GM23338 (cell line): ENCODE results near the gene VENTX. TPM values are rescaled to one million over a fixed set of nuclear protein-coding genes. Genes with fewer than 3 reads are reported as not detected.

Experiments used
- ATAC-seq: fragments of 200-7000 bp; cut with Tn5 transposase; 3 replicates; pipeline ENCODE4 v1.9.1; 2020
- DNase-seq: peaks from one replicate; pipeline ENCODE4 v3.0.0-alpha.2; 2015; ENCODE audit warnings: low spot score
- H2AFZ ChIP-seq: fragments of 200-600 bp; sonication (generic); 2 replicates; pipeline ENCODE4 v1.8.0; 2016; ENCODE audit warnings: antibody characterized with exemption, mild to moderate bottlenecking, moderate library complexity
- H3F3A ChIP-seq: fragments of 200-600 bp; sonication (generic); replicated peaks from 2 replicates; pipeline ENCODE4 v1.8.0; 2017; ENCODE audit warnings: antibody characterized with exemption, mixed run types, low read depth
- H3K27ac ChIP-seq: fragments of 200-600 bp; sonication (generic); 2 replicates; pipeline ENCODE4 v1.6.1; 2016; ENCODE audit warnings: low read depth
- H3K27me3 ChIP-seq: fragments of 200-600 bp; sonication (generic); 2 replicates; pipeline ENCODE4 v1.8.0; 2016; ENCODE audit warnings: mild to moderate bottlenecking, mixed run types, moderate library complexity; ENCODE audit not compliant: insufficient read depth
- H3K36me3 ChIP-seq: fragments of 200-600 bp; sonication (generic); 2 replicates; pipeline ENCODE4 v1.8.0; 2016; ENCODE audit warnings: mild to moderate bottlenecking; ENCODE audit not compliant: insufficient read depth
- H3K4me1 ChIP-seq: fragments of 200-600 bp; sonication (generic); 2 replicates; pipeline ENCODE4 v1.8.0; 2016; ENCODE audit warnings: mild to moderate bottlenecking, moderate library complexity; ENCODE audit not compliant: insufficient read depth
- H3K4me2 ChIP-seq: fragments of 200-600 bp; sonication (generic); 2 replicates; pipeline ENCODE4 v1.7.1; 2017; ENCODE audit warnings: mixed run types
- H3K4me3 ChIP-seq: fragments of 200-600 bp; sonication (generic); 2 replicates; pipeline ENCODE4 v1.6.1; 2016; ENCODE audit warnings: mixed run types
- H3K79me2 ChIP-seq: fragments of 200-600 bp; sonication (generic); replicated peaks from 2 replicates; pipeline ENCODE4 v1.8.0; 2017; ENCODE audit warnings: mild to moderate bottlenecking; ENCODE audit not compliant: insufficient read depth
- H3K9me2 ChIP-seq: fragments of 200-600 bp; sonication (generic); 2 replicates; pipeline ENCODE4 v1.8.0; 2017; ENCODE audit not compliant: insufficient read depth
- H4K20me1 ChIP-seq: fragments of 200-600 bp; sonication (generic); replicated peaks from 2 replicates; pipeline ENCODE4 v1.8.0; 2017; ENCODE audit warnings: mild to moderate bottlenecking; ENCODE audit not compliant: insufficient read depth
- H3K27ac Mint-ChIP-seq: 2 replicates; pipeline ENCODE4 v1.8.0; 2020; ENCODE audit warnings: inconsistent platforms, mild to moderate bottlenecking, moderate library complexity, mixed read lengths
- H3K27me3 Mint-ChIP-seq: 3 replicates; pipeline ENCODE4 v1.8.0; 2022; ENCODE audit warnings: low read depth, mild to moderate bottlenecking, moderate library complexity, mixed read lengths, inconsistent platforms; ENCODE audit not compliant: insufficient read depth, poor library complexity
- H3K36me3 Mint-ChIP-seq: 3 replicates; pipeline ENCODE4 v1.8.0; 2021; ENCODE audit warnings: low read depth, mild to moderate bottlenecking, inconsistent platforms, moderate library complexity, mixed read lengths
- H3K4me1 Mint-ChIP-seq: 3 replicates; pipeline ENCODE4 v1.8.0; 2020; ENCODE audit warnings: mild to moderate bottlenecking, inconsistent platforms, mixed read lengths
- H3K4me3 Mint-ChIP-seq: 3 replicates; pipeline ENCODE4 v1.8.0; 2021; ENCODE audit warnings: moderate library complexity, mild to moderate bottlenecking, inconsistent platforms, mixed read lengths
- H3K9me3 Mint-ChIP-seq: 3 replicates; pipeline ENCODE4 v1.8.0; 2020; ENCODE audit warnings: moderate library complexity, mild to moderate bottlenecking, inconsistent platforms, mixed read lengths
- CREB1 ChIP-seq: fragments of 250-450 bp; sonication (Bioruptor Pico); IDR thresholded peaks from 2 replicates; pipeline ENCODE4 v1.5.0; 2020; ENCODE audit warnings: low read depth, mild to moderate bottlenecking, moderate library complexity
- CTCF ChIP-seq, 2 experiments: fragments of 200-600 bp in 1 of 2; sonication (generic) in 1 of 2; conservative IDR thresholded peaks; 2 replicates each; pipeline versions ENCODE4 v1.5.1 to v1.6.1; 2016 to 2017; ENCODE audit warnings: antibody characterized with exemption in 2 of 2, low read depth in 2 of 2, mild to moderate bottlenecking in 2 of 2, moderate library complexity in 1 of 2
- ETS1 ChIP-seq: IDR thresholded peaks from 2 replicates; pipeline ENCODE4 v1.6.1; 2016; ENCODE audit warnings: antibody characterized with exemption
- EZH2 ChIP-seq: fragments of 200-600 bp; sonication (generic); IDR thresholded peaks from one replicate; pipeline ENCODE4 v1.8.0; 2017; ENCODE audit warnings: antibody characterized with exemption, mild to moderate bottlenecking, low read depth; ENCODE audit not compliant: unreplicated experiment
- EZH2phosphoT487 ChIP-seq: fragments of 200-600 bp; sonication (generic); IDR thresholded peaks from one replicate; pipeline ENCODE4 v1.8.1; 2018; ENCODE audit warnings: antibody characterized with exemption; ENCODE audit not compliant: unreplicated experiment
- JUNB ChIP-seq: IDR thresholded peaks from one replicate; pipeline ENCODE4 v1.6.1; 2016; ENCODE audit warnings: antibody characterized with exemption; ENCODE audit not compliant: unreplicated experiment
- NANOG ChIP-seq: IDR thresholded peaks from 2 replicates; pipeline ENCODE4 v1.6.1; 2016; ENCODE audit warnings: antibody characterized with exemption, borderline replicate concordance
- POLR2AphosphoS5 ChIP-seq: IDR thresholded peaks from 2 replicates; pipeline ENCODE4 v1.6.1; 2016; ENCODE audit warnings: antibody characterized with exemption, low read depth
- STAT1 ChIP-seq: IDR thresholded peaks from one replicate; pipeline ENCODE4 v1.6.1; 2016; ENCODE audit warnings: antibody characterized with exemption; ENCODE audit not compliant: unreplicated experiment
- ZNF114 ChIP-seq: fragments of 250-450 bp; sonication (Bioruptor Pico); IDR thresholded peaks from 2 replicates; pipeline ENCODE4 v1.5.0; 2020; ENCODE audit warnings: mild to moderate bottlenecking, moderate library complexity
- ZNF331 ChIP-seq: fragments of 250-450 bp; sonication (Bioruptor Pico); IDR thresholded peaks from 2 replicates; pipeline ENCODE4 v1.5.0; 2020; ENCODE audit warnings: low read depth, mild to moderate bottlenecking, moderate library complexity
- ZNF462 ChIP-seq: fragments of 250-450 bp; sonication (Bioruptor Pico); IDR thresholded peaks from 2 replicates; pipeline ENCODE4 v1.5.0; 2020; ENCODE audit warnings: mild to moderate bottlenecking, moderate library complexity
- polyA plus RNA-seq: library from polyadenylated mRNA; unstranded; fragments of >200 nt; fragmentation: Nextera tagmentation; extraction: Ambion mirVana; gene quantifications from 2 replicates; pipeline ENCODE4 v1.2.1, GENCODE V29; 2016
- total RNA-seq: library from RNA; depleted of rRNA; stranded (reverse); fragments of >200 nt; shearing (Covaris generic); gene quantifications from 2 replicates; pipeline ENCODE4 v1.2.3, GENCODE V29; 2014
- TF ChIP-seq, protein P1 (sequence below): IDR thresholded peaks from one replicate; pipeline ENCODE4 v1.6.1; 2018; ENCODE audit warnings: antibody characterized with exemption; ENCODE audit not compliant: unreplicated experiment

The VENTX gene
- total and polyA plus RNA-seq, 2 experiments from 2014 or later: 4.8 to 8.1 TPM

DNA sequence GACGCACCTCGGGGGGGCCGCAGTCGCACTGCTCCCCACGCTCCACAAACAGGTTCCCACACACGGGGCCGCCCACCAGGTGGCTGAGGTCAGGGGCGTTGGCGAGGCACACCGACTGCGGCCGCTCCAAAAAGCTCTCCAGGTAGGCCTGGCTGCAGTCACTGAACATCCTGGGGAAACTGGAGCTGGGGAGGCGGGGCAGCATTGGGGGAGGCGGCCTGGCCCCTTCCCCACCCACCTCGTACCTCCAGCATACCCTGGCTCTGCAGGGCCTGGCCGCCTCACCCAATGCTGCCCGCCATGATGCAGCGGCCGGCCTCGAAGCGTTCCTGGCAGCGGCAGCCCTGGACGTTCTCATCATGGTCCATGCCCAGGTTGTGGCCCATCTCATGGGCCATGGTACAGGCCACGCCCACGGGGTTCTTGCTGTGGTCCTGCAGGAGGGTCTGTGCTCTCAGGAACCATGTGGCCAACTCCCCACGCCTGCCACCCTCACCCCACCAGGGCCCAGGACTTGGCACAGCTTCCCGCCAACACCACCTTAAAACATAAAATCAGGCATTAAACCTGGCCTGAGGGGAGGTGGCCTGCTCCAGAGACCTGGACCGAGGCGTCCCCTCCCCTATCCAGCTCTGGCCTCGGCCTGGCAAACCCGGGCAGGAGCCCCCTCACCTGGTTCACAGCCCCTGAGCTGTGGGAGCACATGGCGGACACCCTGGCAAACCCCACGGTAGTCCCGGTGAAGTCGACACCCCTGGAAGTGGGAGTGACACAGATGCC is 34.1 kb downstream of the VENTX start:
- H3K9me2 ChIP-seq: no peaks in the 10 kb centered on the region
- no peaks in the 10 kb centered on the region for H3K4me1 ChIP-seq
- H3K79me2 ChIP-seq: no peaks in the 10 kb centered on the region
- Mint-ChIP-seq H3K9me3 (no peaks in the 10 kb centered on the region), H3K27me3 (peaks cover 5% of the 10 kb centered on the region), H3K27ac (no peak overlapping the region), H3K4me3 (no peak overlapping the region), H3K4me1 (peaks cover 4% of the 10 kb centered on the region; the same call in 2 of the 3 replicates), H3K36me3 (no peaks in the 10 kb centered on the region)
- H2AFZ ChIP-seq: no peak overlapping the region
- no peaks in the 10 kb centered on the region for H4K20me1 ChIP-seq
- DNase-seq (no peak), ATAC-seq (peak; percentile 17)
- H3F3A ChIP-seq: no peaks in the 10 kb centered on the region
- H3K27ac ChIP-seq: no peak overlapping the region
- no peaks in the 10 kb centered on the region for H3K36me3 ChIP-seq
- no peak for TF ChIP-seq CREB1
- no peak for TF ChIP-seq ETS1
- TF ChIP-seq POLR2AphosphoS5: no peak
- TF ChIP-seq ZNF462 (CRISPR knock-in tag): no peak
- no peak for TF ChIP-seq NANOG
- no peak for TF ChIP-seq JUNB
- TF ChIP-seq STAT1: no peak
- TF ChIP-seq, protein P1, sequence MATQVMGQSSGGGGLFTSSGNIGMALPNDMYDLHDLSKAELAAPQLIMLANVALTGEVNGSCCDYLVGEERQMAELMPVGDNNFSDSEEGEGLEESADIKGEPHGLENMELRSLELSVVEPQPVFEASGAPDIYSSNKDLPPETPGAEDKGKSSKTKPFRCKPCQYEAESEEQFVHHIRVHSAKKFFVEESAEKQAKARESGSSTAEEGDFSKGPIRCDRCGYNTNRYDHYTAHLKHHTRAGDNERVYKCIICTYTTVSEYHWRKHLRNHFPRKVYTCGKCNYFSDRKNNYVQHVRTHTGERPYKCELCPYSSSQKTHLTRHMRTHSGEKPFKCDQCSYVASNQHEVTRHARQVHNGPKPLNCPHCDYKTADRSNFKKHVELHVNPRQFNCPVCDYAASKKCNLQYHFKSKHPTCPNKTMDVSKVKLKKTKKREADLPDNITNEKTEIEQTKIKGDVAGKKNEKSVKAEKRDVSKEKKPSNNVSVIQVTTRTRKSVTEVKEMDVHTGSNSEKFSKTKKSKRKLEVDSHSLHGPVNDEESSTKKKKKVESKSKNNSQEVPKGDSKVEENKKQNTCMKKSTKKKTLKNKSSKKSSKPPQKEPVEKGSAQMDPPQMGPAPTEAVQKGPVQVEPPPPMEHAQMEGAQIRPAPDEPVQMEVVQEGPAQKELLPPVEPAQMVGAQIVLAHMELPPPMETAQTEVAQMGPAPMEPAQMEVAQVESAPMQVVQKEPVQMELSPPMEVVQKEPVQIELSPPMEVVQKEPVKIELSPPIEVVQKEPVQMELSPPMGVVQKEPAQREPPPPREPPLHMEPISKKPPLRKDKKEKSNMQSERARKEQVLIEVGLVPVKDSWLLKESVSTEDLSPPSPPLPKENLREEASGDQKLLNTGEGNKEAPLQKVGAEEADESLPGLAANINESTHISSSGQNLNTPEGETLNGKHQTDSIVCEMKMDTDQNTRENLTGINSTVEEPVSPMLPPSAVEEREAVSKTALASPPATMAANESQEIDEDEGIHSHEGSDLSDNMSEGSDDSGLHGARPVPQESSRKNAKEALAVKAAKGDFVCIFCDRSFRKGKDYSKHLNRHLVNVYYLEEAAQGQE: no peak
- TF ChIP-seq ZNF331 (CRISPR knock-in tag): no peak
- TF ChIP-seq ZNF114 (CRISPR knock-in tag): no peak
- TF ChIP-seq CTCF (conservative IDR thresholded peaks at IDR 0.05; ENCODE audit: low read depth in 2 of 2): no peak
- TF ChIP-seq EZH2: no peak
- TF ChIP-seq EZH2phosphoT487: no peak
- H3K4me2 ChIP-seq: no peak overlapping the region
- no peak overlapping the region for H3K4me3 ChIP-seq
- no peaks in the 10 kb centered on the region for H3K27me3 ChIP-seq
